RWPE2 (cell line): Measurements from ENCODE around the gene NHS.

Source experiments
- ATAC-seq: fragments of 200-7000 bp; cut with Tn5 transposase; 3 replicates; pipeline ENCODE4 v1.9.1; 2021; ENCODE audit warnings: low read depth
- DNase-seq: peaks from one replicate; pipeline ENCODE4 v3.0.0-alpha.2; 2020; ENCODE audit warnings: low spot score
- H3K27ac ChIP-seq: fragments of 450-650 bp; 2 replicates; pipeline ENCODE4 v1.5.1; 2017; ENCODE audit warnings: mild to moderate bottlenecking; ENCODE audit not compliant: poor library complexity, severe bottlenecking
- H3K27me3 ChIP-seq: fragments of 250-450 bp; sonication (Bioruptor Pico); 2 replicates; pipeline ENCODE4 v1.5.1; 2021; ENCODE audit warnings: mild to moderate bottlenecking, moderate library complexity; ENCODE audit not compliant: insufficient read depth, poor library complexity, severe bottlenecking
- H3K36me3 ChIP-seq: fragments of 250-450 bp; sonication (Bioruptor Pico); 2 replicates; pipeline ENCODE4 v1.5.1; 2020; ENCODE audit warnings: low read depth, mild to moderate bottlenecking, moderate library complexity
- H3K4me1 ChIP-seq: fragments of 250-450 bp; sonication (Bioruptor Pico); 2 replicates; pipeline ENCODE4 v1.5.1; 2021; ENCODE audit warnings: mild to moderate bottlenecking, moderate library complexity; ENCODE audit not compliant: insufficient read depth, poor library complexity, severe bottlenecking
- H3K4me3 ChIP-seq: fragments of 250-450 bp; sonication (Bioruptor Pico); 2 replicates; pipeline ENCODE4 v1.5.1; 2021; ENCODE audit warnings: mild to moderate bottlenecking, moderate library complexity; ENCODE audit not compliant: severe bottlenecking
- H3K9me3 ChIP-seq: fragments of 250-450 bp; sonication (Bioruptor Pico); 2 replicates; pipeline ENCODE4 v1.5.1; 2021; ENCODE audit warnings: mild to moderate bottlenecking, moderate library complexity; ENCODE audit not compliant: severe bottlenecking
- CTCF ChIP-seq: fragments of 450-650 bp; IDR thresholded peaks from one replicate; pipeline ENCODE4 v1.5.1; 2017; ENCODE audit warnings: mild to moderate bottlenecking, moderate library complexity; ENCODE audit not compliant: poor library complexity, severe bottlenecking

Gene NHS

GRCh38 chrX:17656035-17656418, 281.0 kb downstream of the NHS start:
- no peaks in the 10 kb centered on the region for H3K27me3 ChIP-seq
- H3K27ac ChIP-seq, result no peak overlapping the region
- no peaks in the 10 kb centered on the region for H3K4me1 ChIP-seq
- no peaks in the 10 kb centered on the region for H3K9me3 ChIP-seq
- H3K4me3 ChIP-seq, result peak overlapping the region; percentile 8
- DNase-seq (no peak), ATAC-seq (peak; percentile 48; the same call in 2 of the 3 replicates)
- TF ChIP-seq CTCF, result no peak
- H3K36me3 ChIP-seq, result no peaks in the 10 kb centered on the region

- Histone ChIP-seq H3K27ac (no peak overlapping the region), H3K27me3 (no peaks in the 10 kb centered on the region), H3K4me1 (no peaks in the 10 kb centered on the region), H3K4me3 (no peak overlapping the region), H3K36me3 (no peaks in the 10 kb centered on the region), H3K9me3 (no peaks in the 10 kb centered on the region)
- DNase-seq (no peak), ATAC-seq (no peak)
- TF ChIP-seq CTCF, result no peak
Measured at GRCh38 chrX:17656556-17656955, 281.6 kb downstream of the NHS start.

GRCh38 chrX:17662391-17662790, 287.4 kb downstream of the NHS start:
- TF ChIP-seq CTCF, result no peak
- no peak for ATAC-seq
- DNase-seq, result no peak

GRCh38 chrX:17668929-17669328, 293.9 kb downstream of the NHS start:
- H3K4me3 ChIP-seq, result no peak overlapping the region

More at GRCh38 chrX:17662391-17662790, 287.4 kb downstream of the NHS start:
- Histone ChIP-seq H3K36me3 (no peaks in the 10 kb centered on the region), H3K4me3 (no peak overlapping the region), H3K27me3 (no peaks in the 10 kb centered on the region), H3K27ac (no peak overlapping the region), H3K9me3 (no peaks in the 10 kb centered on the region), H3K4me1 (no peaks in the 10 kb centered on the region)

More at GRCh38 chrX:17668929-17669328, 293.9 kb downstream of the NHS start:
- Histone ChIP-seq H3K9me3 (no peaks in the 10 kb centered on the region), H3K36me3 (no peaks in the 10 kb centered on the region), H3K27me3 (no peaks in the 10 kb centered on the region), H3K4me1 (no peaks in the 10 kb centered on the region), H3K27ac (no peak overlapping the region)
- ATAC-seq (no peak), DNase-seq (no peak)
- TF ChIP-seq CTCF, result no peak
